ENCODE results near the gene COL7A1. TPM values are rescaled to one million over a fixed set of nuclear protein-coding genes. Genes with fewer than 3 reads are reported as not detected.

The COL7A1 gene
- total RNA-seq, 2 donors from 2014 or later = 15.7 to 16.6 TPM

GRCh38 chr3:48575366-48575765 lies 19.8 kb downstream of the COL7A1 start:
- no peak overlapping the region for H3K27ac Mint-ChIP-seq

DNA sequence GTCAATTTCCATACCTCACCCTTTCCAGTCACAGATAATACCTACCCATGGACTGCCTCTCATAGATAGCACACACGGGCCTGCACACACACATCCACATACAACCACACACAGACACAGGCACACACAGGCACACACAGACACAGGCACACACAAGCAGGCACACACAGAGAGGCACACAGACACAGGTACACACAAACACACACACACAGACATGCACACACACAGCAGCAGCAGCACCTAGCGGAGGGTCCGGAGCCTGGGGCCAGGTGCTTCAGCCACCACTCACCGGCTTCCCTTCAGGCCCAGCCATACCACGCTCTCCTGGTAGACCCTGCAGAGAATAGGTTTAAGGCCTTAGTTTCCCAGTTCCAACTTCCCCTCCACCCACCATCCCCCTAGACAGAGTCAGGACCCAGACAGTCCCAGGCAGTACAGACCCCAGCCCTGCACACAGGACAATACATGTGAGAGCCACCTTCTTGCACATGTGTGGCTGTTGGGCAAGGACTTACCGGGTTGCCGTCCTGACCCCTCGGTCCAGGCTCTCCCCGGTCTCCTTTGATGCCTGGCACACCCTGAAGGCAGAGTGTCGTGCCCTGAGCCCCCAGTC lies 21.1 kb downstream of the COL7A1 start:
- no peak overlapping the region for H3K27ac ChIP-seq (ENCODE audit: low read depth, low read length)
- peaks cover 3% of the 10 kb centered on the region for H3K36me3 Mint-ChIP-seq (ENCODE audit: low read depth)
- H3K27me3 Mint-ChIP-seq (ENCODE audit: insufficient read depth) = no peaks in the 10 kb centered on the region
- H3K9me3 ChIP-seq (ENCODE audit: control insufficient read depth, low read length) = no peaks in the 10 kb centered on the region
- TF ChIP-seq, protein P1, sequence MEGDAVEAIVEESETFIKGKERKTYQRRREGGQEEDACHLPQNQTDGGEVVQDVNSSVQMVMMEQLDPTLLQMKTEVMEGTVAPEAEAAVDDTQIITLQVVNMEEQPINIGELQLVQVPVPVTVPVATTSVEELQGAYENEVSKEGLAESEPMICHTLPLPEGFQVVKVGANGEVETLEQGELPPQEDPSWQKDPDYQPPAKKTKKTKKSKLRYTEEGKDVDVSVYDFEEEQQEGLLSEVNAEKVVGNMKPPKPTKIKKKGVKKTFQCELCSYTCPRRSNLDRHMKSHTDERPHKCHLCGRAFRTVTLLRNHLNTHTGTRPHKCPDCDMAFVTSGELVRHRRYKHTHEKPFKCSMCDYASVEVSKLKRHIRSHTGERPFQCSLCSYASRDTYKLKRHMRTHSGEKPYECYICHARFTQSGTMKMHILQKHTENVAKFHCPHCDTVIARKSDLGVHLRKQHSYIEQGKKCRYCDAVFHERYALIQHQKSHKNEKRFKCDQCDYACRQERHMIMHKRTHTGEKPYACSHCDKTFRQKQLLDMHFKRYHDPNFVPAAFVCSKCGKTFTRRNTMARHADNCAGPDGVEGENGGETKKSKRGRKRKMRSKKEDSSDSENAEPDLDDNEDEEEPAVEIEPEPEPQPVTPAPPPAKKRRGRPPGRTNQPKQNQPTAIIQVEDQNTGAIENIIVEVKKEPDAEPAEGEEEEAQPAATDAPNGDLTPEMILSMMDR (conservative IDR thresholded peaks at IDR 0.05) = no peak
- H3K4me3 ChIP-seq (ENCODE audit: low read length) = no peak overlapping the region
- no peak overlapping the region for H3K9ac ChIP-seq (ENCODE audit: extremely low read depth, low read length, poor library complexity, severe bottlenecking)
- H3K36me3 ChIP-seq (ENCODE audit: control insufficient read depth, insufficient read depth, low read length) = no peaks in the 10 kb centered on the region
- H3K4me1 Mint-ChIP-seq = no peaks in the 10 kb centered on the region
- no peaks in the 10 kb centered on the region for H3K4me1 ChIP-seq (ENCODE audit: control insufficient read depth, insufficient read depth, low read length)
- WGBS, 2 experiments (ENCODE audit: insufficient coverage in 1 of 2, insufficient read length in 1 of 2) = 91 to 100% methylated on average over 5 to 10 of the region's 10 CpGs
- no peak overlapping the region for H3K27ac Mint-ChIP-seq
- no peak for DNase-seq
- no peaks in the 10 kb centered on the region for H3K27me3 ChIP-seq (ENCODE audit: control insufficient read depth, insufficient read depth, low read length, poor library complexity, severe bottlenecking)
- no peak overlapping the region for H3K4me3 Mint-ChIP-seq
- H3K9me3 Mint-ChIP-seq = no peaks in the 10 kb centered on the region

More at GRCh38 chr3:48575366-48575765, 19.8 kb downstream of the COL7A1 start:
- no peak overlapping the region for H3K27ac ChIP-seq (ENCODE audit: low read depth, low read length)
- 91 to 100% methylated on average over 4 to 17 of the region's 17 CpGs for WGBS, 2 experiments (ENCODE audit: insufficient coverage in 1 of 2, insufficient read length in 1 of 2)
- no peak for DNase-seq
- TF ChIP-seq, protein P1 (conservative IDR thresholded peaks at IDR 0.05) = no peak
- Mint-ChIP-seq H3K27me3 (ENCODE audit: insufficient read depth) (no peaks in the 10 kb centered on the region), H3K4me3 (no peak overlapping the region), H3K9me3 (no peaks in the 10 kb centered on the region), H3K4me1 (no peaks in the 10 kb centered on the region), H3K36me3 (ENCODE audit: low read depth) (peaks cover 3% of the 10 kb centered on the region)
- no peak overlapping the region for H3K4me3 ChIP-seq (ENCODE audit: low read length)
- no peaks in the 10 kb centered on the region for H3K4me1 ChIP-seq (ENCODE audit: control insufficient read depth, insufficient read depth, low read length)
- H3K9ac ChIP-seq (ENCODE audit: extremely low read depth, low read length, poor library complexity, severe bottlenecking) = no peak overlapping the region
- H3K27me3 ChIP-seq (ENCODE audit: control insufficient read depth, insufficient read depth, low read length, poor library complexity, severe bottlenecking) = no peaks in the 10 kb centered on the region
- H3K36me3 ChIP-seq (ENCODE audit: control insufficient read depth, insufficient read depth, low read length) = no peaks in the 10 kb centered on the region
- H3K9me3 ChIP-seq (ENCODE audit: control insufficient read depth, low read length) = no peaks in the 10 kb centered on the region

GRCh38 chr3:48572517-48572916 lies 22.6 kb downstream of the COL7A1 start:
- no peaks in the 10 kb centered on the region for H3K9me3 Mint-ChIP-seq
- WGBS, 2 experiments (ENCODE audit: insufficient coverage in 1 of 2, insufficient read length in 1 of 2) = 90 to 92% methylated on average over 4 to 7 of the region's 7 CpGs
- TF ChIP-seq, protein P1 (conservative IDR thresholded peaks at IDR 0.05) = no peak

More at GRCh38 chr3:48572517-48572916, 22.6 kb downstream of the COL7A1 start:
- Histone ChIP-seq H3K9me3 (ENCODE audit: control insufficient read depth, low read length) (no peaks in the 10 kb centered on the region), H3K27ac (ENCODE audit: low read depth, low read length) (no peak overlapping the region), H3K36me3 (ENCODE audit: control insufficient read depth, insufficient read depth, low read length) (no peaks in the 10 kb centered on the region), H3K4me1 (ENCODE audit: control insufficient read depth, insufficient read depth, low read length) (no peaks in the 10 kb centered on the region), H3K27me3 (ENCODE audit: control insufficient read depth, insufficient read depth, low read length, poor library complexity, severe bottlenecking) (no peaks in the 10 kb centered on the region), H3K4me3 (ENCODE audit: low read length) (no peak overlapping the region), H3K9ac (ENCODE audit: extremely low read depth, low read length, poor library complexity, severe bottlenecking) (no peak overlapping the region)
- Mint-ChIP-seq H3K4me3 (no peak overlapping the region), H3K4me1 (no peaks in the 10 kb centered on the region), H3K27ac (no peak overlapping the region), H3K36me3 (ENCODE audit: low read depth) (no peaks in the 10 kb centered on the region), H3K27me3 (ENCODE audit: insufficient read depth) (no peaks in the 10 kb centered on the region)
- no peak for DNase-seq
